ENCODE data around the gene AMBRA1.
"Not testable (repeated sequence)": the region's sequence is repeated elsewhere in the genome, so short reads cannot be mapped to it uniquely, and the experiment has no call there.

The AMBRA1 gene

DNA sequence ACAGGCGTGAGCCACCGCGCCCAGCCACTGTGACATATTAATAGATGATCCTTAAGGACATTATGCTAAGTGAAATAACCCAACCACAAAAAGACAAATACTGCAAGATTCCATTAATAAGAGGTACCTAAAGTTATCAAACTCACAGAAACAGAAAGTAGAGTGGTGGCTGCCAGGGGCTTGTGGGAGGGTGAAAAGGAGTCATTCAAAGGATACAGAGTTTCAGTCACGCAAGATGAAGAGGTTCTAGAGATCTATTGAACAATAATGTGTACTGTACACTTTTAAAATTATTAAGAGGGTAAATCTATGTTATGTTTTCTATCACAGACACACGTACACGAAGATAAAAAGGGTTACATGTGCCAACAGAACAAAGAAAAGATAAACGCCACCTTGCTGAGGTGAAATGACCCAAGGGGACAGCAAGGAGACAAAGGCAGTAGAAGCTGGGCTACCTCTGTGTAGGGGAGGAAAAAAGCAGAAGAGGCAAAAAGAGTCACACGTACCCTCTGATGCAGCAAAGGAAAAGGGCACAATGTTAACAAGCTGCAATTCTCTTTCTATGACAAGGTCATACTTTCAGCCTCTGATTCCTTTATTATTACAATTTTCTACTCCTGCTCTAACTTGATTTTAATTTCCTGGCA is 65.3 kb downstream of the AMBRA1 start:
- DNase-seq: no peak

DNA sequence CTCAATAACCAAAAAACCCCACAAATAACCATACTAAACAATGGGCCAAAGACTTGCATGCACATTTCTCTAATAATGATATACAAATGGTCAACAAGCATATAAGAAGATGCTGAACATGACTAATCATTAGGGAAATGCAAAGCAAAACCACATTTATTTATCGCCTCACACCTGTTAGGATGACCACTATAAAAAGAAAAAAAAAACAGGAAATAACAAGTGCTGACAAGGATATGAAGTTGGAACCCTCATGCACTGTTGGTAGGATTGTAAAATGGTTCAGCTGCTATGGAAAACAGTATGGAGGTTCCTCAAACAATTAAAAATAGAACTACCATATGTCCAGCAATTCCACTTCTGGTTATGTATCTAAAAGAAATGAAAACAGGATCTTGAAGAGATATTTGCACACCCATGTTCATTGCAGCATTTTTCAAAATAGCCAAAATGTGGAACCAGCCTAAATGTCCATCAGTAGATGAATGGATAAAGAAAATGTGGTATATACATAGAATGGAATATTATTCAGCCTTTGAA is 66.2 kb downstream of the AMBRA1 start:
- DNase-seq: no peak

DNA sequence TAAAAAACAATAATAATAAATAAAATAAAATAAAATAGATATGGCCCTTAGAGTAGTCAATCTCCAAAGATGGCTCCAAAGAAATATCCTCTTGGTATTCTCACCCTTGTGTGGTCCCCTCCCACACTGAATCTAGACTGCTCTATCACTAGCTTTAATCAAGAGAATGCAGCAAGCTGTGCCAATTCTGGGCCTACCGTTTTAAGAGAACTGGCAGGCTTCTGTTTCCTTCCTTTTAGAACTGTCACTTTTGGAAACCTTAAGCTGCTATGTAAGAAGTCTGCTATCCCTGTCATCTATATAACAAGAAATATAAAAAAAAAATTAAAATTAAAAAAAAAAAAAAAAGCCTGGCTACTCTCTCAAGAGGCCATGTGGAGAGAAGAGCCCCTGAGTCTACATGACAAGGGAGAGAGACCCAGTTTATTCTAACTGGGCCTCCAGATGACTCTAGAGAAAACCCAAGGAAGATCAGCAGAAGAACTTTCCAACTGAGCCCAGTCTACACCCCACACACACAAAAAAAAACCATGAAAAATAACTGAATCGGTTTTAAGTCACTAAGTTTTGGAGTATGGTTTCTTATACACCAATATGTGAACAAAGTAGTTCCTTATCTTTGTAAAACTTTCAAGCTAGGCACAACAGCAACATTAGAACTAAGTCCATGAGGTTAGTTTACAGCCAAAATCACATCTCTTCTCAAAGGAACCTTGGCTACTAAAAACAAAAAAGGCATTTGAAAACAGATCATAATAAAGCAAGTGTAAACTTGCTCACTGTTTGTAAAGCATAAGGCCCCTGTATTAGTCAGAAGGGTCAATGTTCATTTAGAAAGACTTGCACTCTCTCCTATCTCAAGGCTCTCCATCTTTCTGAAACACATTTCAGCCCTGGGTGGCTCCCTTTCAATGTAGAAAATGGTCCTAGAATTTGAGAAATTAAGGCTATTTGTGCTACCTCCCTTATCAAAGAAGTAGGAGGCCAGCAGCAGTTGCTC is 67.3 kb downstream of the AMBRA1 start:
- no peak for DNase-seq

DNA sequence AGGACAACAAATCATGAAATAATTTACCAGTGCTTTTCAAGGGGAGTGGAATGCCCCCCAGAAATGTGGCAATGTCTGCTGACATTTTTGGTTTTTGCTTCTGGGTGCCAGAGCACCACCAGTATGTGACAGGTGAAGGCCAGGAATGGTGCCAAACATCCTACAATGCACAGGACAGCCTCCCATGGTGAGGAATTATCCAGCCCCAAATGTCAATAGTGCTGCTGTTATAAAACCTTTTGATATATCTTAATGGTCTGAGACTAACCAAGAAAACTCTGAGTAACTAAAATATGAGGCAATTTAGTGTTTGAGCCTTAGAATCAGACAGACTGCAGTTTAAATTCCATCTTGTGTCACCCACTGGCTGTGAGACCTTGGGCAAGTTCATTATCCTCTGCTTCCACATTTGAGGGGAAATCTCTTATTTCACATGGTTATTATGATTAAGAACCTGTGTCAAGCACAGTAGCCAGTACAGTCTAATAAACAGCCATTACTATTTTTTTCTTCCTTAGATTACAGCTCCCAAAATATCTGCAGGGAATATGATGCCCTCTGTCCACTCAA is 69.5 kb downstream of the AMBRA1 start:
- DNase-seq: no peak

DNA sequence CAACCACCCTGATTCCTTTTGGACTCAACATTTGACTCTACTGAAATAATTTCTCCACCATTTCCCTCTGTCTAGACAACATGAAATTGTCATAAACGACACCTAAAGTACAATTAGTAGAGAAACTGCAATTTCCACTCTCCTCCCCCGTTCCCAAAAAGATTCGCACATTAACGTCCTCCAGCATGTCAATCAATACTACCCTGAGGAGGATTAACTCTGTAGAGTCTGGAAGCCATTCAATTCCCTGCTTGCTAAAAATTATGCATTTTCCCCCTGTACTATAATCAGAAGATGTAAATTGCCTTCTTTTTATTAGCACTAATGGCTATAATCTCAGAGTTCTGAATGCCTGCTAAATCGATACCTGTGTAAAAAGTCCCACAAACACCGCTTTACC is 70.5 kb downstream of the AMBRA1 start:
- DNase-seq: no peak

DNA sequence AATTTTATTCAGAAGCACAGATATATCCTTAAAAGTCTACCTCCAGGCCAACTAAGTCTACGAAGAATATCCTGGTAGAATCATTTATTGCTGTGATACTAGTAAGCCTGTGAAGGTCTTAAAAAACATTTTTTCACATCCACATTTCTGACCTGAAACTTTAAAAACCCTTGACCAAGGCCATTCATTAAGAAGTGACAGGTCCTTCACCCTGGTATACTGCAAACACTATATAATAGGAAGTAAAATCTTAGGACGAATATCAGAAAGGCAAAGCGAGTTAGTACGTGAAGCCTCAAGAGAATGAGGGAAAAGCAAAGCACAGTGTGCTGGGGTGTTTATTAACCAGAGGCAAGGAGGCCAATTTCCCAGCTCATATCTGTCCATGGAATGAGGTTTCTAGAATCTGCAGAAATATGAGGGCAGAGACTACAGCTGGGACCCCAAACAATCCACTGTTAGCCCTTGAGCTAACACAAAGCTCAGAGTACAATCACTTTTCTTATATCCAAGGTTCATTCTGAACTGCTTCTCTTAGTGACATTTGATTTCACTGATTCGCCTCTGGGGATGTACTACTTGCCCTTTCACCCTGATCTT is 71.0 kb downstream of the AMBRA1 start:
- no peak for DNase-seq

DNA sequence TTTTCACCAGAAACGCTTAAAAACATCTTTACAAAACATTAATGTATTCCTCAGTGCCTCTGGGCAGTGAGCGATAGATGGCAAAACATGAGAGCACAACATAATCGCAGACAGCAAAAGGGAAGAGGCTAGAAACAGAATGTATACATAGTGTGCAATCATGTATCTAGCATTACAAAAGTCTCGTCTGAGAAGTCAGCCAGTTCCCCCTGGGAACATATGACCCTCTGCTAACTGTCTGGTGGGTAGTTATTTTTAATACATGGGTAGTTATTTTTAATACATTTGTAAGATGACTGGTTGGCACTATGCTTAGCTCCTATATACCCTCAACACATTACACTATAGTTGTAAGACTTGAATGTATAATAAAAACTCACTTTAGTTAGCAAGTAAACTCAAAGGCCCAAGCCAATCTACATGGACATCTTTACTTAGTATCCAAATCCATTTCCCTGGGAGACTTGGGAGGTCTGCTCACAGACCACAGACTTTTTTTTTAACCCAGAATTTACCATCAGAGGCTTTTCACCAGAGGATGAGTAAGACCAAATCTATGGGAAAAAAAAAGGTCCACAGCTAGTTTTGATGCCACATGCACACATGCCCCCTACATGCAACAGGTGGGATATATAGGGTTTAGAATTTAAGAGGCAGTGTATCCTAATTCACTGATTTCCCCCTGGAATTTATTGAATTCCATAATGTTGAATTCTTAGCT is 71.7 kb downstream of the AMBRA1 start:
- DNase-seq: no peak

DNA sequence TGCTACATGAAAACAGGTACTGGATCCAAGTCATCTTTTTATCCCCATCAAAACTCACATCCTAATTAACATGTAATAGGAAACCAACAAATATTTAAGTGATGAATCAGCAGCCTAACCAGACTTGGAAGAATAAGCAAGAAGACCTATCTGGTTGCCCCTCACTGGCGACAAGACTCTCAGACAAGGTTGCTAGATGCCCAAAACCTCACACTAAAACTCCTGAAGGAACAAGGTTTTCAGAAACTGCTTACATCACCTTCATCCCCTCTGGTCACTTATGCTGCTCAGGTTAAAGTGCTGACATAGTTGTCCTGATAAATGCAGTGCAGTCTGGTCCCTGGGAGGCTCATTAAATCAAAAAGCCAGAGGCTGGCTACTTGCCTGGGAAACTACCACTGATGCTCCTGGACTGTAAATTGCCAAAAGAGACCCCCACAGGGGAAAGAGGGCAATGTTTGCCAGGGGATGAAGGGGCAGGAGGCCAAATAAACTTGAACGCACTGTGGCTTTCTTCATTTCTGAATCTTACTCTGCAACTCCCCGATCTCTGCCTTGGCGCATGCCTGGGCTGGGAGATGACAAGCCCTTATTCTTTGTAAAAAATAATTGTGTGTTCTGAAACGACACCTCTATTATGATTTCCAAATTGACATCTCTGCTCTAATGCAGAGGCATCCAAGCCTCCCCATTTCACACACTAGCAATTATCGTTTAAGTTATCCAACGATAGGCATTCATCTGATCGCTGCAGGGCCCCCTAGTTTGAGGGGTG is 72.7 kb downstream of the AMBRA1 start:
- no peak for DNase-seq

DNA sequence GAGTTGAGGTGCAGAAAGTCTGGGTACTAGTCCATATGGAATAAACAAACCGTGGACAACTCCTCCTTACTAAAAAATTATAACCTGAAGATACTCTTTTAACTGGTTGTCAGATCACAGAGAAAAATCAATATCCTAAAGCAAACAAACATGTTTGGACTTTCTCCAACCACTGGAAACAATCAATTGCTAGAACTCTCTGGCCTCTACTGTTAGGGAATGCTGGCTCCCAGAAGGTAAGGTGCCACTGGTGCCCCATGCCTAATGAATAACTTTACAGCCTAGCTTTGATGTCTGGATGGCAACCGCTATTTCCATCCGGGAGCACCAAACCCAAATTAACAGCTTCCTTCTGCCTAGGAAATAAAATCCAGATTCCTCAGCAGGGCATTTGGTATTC is 74.5 kb downstream of the AMBRA1 start:
- no peak for DNase-seq

DNA sequence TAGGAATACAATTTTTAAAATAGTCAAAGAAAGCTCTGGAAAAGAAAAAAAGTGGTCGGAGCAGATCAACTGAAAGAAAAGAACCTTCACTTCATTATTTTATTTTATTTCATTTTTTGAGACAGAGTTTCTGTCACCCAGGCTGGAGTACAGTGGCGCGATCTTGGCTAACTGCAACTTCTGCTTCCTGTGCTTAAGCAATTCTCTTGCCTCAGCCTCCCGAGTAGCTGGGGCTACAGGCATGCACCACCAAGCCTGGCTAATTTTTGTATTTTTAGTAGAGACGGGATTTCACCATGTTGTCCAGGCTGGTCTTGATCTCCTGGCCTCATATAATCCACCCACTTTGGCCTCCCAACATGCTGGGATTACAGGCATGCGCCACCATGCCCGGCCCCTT is 74.9 kb downstream of the AMBRA1 start:
- DNase-seq: not testable (repeated sequence)

DNA sequence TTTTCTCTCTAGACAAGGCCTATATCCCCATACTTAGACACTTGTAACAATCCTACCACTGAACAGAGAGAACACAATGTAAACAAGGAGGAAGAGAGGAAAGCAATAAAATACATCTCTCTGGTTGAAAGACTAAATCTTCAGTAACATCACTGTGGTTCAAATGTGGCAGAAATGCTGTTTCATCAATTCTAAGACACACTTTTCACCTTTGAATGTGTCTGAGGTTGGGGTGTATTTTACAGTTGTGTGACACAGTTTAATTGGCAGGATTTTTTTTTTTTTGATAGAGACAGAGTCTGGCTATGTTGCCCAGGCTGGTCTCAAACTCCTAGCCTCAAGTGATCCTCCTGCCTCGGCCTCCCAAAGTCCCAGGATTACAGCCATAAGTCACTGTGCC is 79.5 kb downstream of the AMBRA1 start:
- DNase-seq: no peak

DNA sequence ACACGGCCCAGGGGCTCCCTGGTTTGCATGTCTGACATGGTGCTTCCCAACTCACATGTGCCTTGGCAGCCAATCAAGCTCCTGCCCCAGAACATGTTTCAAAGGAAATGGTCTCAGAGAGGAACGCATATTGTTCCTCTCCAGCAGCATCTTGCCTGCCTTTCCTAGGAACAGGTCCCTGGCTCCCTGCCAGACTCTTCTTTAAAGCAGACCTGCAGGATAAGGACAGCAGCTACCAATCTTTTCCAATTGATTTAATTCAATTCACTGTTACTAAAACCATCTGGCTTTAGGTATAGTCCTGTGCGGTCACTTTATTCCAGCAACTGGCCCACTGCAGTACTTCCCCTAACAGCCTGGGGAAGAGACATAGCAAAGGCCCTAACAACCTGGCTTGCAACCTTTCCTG is 79.9 kb downstream of the AMBRA1 start:
- no peak for DNase-seq

DNA sequence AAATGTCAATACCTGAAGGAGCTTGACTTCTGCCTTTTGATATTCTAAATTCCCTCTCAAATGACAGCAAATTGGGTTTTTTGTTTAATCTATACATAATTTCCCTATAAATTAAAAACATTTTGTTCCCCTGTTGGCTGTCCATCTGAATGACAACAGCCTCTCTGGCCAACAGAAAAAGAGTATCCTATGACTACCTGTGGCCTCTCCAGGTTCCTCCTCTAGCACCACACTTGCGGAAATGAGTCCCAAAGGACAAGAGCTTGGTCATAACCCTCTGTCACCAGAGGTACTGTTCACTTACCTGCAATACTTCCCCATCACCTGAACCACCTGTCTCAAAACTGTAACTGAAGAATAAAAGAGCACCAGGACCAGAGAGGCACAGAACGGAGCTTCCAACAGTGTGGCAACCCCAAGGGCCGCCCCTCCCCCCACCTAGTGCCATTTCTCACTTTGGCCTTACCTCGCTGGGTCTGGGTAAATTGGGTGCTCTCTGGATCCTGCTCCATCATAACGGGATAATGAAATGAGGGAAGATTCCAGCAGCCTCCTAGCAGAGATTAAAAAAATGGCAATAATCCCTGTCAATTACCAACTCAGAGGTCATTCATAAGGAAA is 81.5 kb downstream of the AMBRA1 start:
- no peak for DNase-seq

DNA sequence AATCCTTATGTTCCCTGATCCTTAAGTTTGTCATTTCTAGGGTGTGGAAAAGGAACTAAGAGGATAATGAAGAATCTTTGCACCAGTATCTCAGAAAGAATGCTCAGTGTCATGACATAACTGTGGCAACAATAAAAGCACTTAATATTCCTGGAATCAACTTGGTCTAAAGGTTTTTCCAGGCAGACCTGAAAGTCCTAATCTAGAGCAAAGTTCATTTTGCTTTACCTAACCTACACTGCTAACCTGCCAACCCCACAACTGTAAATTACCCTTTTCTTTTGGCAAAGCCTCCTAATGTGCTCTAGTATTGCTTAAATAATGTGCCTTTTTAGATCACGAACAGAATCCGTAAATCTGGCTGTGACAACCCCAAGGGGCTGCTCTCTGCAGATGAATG is 82.5 kb downstream of the AMBRA1 start:
- DNase-seq: no peak

DNA sequence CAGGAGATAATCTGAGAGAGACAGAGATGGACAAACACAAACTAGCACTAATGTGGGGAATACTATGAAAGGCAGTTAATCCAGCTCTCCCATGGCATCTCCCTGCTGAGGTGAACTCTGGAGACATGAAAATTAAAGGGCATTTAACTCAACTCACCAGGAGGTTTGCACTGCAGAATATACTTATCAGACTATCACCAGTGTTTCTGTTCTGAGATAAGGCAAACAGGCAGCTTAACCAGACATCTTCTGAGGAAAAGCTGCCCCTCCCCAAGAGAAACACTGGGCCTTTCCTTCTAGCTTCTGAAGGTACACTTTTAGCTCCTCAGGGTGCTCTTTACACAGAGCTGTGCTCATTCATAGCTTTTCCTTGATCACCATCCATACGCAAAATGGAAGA is 85.5 kb downstream of the AMBRA1 start:
- no peak for DNase-seq

DNA sequence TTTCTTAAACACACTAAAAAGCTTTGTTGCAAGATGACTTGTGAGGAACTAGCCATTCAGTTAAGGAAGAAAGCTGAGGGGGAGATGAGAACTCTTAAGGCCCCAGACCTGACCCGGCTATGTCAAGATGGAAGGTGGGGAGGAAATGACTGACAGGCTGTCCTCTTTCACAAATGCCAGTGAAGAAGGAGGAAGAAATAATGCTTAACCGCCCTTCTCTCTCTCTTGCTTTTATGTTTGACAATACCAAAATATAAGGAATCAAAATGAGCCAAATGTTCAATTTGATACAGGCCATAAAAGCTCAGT is 87.4 kb downstream of the AMBRA1 start:
- no peak for DNase-seq

DNA sequence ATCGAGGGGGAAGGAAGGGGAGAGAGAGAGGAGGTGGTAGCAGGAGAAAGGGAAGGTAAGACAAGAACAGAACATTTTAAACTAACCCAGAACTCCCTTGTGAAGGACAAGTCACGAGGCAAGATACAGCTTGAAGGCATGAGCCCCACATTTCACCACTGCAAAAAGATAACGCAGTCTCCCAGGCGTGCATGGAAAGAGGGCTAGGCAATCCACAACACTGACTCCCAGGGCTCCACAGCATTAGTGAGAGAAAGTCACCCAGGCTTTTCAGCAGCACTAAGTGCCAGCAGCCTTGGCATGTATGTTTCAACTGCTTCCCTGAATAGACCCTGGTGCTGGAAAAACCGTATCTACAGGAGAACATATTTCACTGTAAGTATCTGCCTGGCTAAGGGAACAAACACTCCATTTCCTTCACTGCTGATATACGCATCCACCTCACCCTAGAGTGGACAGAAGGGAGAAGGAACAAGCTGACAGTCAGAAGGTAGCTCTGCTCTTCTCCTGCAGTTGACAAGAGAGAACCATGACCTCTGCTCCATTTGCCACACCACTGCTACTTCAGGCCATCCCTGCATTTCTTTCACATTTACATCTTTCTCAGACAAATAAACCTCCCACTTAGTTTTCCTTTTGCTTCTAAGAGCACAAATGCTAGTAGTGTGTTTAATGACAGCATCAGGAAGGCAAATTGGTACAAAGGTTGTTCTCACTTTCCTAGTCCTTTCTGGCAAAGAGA is 87.9 kb downstream of the AMBRA1 start:
- DNase-seq: no peak

DNA sequence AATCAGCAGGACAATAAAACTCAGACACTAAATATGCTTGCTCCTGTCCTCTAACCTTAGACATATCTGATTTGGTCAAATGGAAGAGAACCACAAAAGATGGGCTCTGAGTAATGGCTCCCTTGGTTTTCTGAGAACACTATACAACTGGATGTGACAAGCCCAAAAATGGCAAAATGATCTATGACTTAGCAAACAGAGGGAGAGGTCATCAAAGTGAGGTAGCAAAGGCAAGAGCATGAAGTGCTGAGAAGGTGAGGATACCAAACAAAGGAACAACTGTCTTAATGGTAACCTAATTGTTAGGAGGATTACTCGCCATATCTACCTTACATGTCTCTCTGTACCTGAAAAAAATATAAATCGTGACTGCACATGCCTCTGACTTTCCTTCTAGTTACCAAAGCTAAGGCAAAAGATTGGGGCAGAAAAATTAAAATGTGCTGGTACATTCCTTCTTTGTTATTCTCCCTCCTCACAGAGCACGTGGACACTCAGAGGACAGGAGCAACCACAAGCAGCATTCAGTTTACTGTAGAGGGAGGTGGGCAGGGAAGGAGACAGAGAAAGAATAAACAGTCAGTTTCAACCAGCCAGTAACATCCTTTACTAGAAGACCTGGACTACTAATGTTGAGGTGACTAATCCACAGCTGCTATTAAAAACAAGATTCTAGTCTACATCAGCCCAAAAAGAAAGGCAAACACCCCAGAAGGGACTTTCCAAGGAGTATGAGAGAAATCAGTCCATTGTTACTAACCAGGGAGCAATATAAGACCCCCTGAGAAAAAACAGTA is 88.8 kb downstream of the AMBRA1 start:
- DNase-seq: no peak

DNA sequence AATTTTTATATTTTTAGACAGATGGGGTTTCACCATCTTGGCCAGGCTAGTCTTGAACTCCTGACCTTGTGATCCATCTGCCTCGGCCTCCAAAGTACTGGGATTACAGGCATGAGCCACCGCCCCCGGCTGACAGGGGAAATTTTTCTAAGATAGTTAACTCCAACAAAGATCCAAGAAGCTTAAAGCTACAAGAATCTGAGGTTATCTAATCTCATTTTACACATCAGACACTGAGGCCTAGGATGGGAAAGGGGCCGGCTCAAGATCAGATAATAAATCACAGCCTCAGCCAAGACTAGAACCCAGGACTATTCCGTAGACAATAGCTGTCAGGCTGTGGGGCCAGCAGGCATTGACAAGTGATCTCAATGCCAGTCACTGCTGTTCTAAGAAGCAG is 94.0 kb downstream of the AMBRA1 start:
- no peak for DNase-seq

DNA sequence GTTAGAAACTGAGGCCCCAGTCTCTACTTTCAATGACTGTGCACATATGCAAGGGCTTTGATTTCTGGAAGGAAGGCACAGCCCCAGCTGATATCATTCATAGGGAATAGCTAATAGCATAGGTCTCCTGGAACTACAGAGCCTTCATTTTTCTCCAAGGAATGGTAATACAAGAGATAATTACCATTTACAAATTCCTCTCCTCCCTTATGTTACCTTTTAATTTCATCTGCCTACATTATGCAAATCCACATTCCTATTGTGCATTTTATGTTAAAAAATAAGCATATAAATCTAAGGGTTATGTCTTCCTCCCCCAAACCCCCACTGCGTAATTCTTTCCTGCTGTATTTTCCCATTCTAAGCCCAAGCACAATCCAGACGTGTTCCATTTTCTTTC is 94.9 kb downstream of the AMBRA1 start:
- DNase-seq: no peak
